Esophagus (tissue), 2 donors: ENCODE results near the gene HERPUD1. TPM values are rescaled to one million over a fixed set of nuclear protein-coding genes. Genes with fewer than 3 reads are reported as not detected.

Source experiments
- H3K27ac ChIP-seq, 2 donors: one replicate each; pipeline ENCODE4 v1.5.1; 2013; ENCODE audit warnings: low read depth in 2 of 2, mild to moderate bottlenecking in 2 of 2, inconsistent platforms in 1 of 2, low read length in 1 of 2, moderate library complexity in 1 of 2
- H3K27me3 ChIP-seq, 2 donors: one replicate each; pipeline ENCODE4 v1.6.1; 2013; ENCODE audit warnings: low read length in 2 of 2, control low read depth in 1 of 2, mild to moderate bottlenecking in 1 of 2; ENCODE audit not compliant: insufficient read depth in 2 of 2, control insufficient read depth in 1 of 2
- H3K36me3 ChIP-seq, 2 donors: one replicate each; pipeline ENCODE4 v1.6.1; 2013; ENCODE audit warnings: low read length in 1 of 2; ENCODE audit not compliant: control insufficient read depth in 2 of 2, insufficient read depth in 2 of 2
- H3K4me1 ChIP-seq, 2 donors: one replicate each; pipeline ENCODE4 v1.6.1; 2013; ENCODE audit warnings: low read length in 1 of 2; ENCODE audit not compliant: control insufficient read depth in 2 of 2, insufficient read depth in 2 of 2
- H3K4me3 ChIP-seq, 2 donors: one replicate each; pipeline ENCODE4 v1.5.1; 2013; ENCODE audit warnings: low read length in 2 of 2, mild to moderate bottlenecking in 2 of 2, low read depth in 1 of 2, moderate library complexity in 1 of 2
- H3K9me3 ChIP-seq, 2 donors: one replicate each; pipeline ENCODE4 v1.6.1; 2013; ENCODE audit warnings: mild to moderate bottlenecking in 2 of 2, low read depth in 1 of 2, low read length in 1 of 2, moderate library complexity in 1 of 2; ENCODE audit not compliant: control insufficient read depth in 2 of 2, insufficient read depth in 1 of 2
- WGBS, 2 donors: extraction: QIAGEN DNeasy Blood & Tissue Kit; methylation state at CpG; one replicate each; pipeline ENCODE4 v1.1.7; 2013; 5-methylcytosine and 5-hydroxymethylcytosine counted together
- polyA plus RNA-seq, 2 donors: library from polyadenylated mRNA; stranded (reverse); fragments of 200-250 nt; gene quantifications; one replicate each; pipeline ENCODE4 v1.2.3, GENCODE V29; 2013
- donor health status: healthy with polysubstance abuse.
- donor health status: Bipolar disorder and iron deficiency.

The HERPUD1 gene
- polyA plus RNA-seq, 2 donors = 25.6 to 45.4 TPM

DNA sequence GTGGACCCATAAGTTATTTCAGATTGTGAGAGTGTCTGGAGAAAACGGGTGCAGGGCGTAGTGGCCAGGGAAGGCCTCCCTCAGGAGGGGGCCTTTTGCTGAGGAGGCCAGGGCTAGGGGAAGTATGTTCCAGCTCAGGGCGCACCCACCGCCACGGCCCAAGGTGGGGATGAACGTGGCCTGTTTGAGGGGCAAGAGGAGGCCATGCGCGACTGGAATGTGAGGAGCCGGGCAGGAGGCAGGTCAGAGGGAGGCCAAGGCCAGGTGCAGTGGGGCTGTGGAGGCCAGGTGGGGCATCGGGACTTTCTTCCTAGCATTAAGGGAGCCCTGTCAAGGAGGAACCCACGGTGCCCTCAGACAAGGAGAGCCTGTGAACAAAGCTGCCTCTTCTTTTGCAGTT lies 40.3 kb upstream of the HERPUD1 start:
- 70 to 80% methylated on average over 11 of the region's 11 CpGs for WGBS, 2 donors
- Histone ChIP-seq H3K36me3 (no peaks in the 10 kb centered on the region), H3K27me3 (no peaks in the 10 kb centered on the region)

DNA sequence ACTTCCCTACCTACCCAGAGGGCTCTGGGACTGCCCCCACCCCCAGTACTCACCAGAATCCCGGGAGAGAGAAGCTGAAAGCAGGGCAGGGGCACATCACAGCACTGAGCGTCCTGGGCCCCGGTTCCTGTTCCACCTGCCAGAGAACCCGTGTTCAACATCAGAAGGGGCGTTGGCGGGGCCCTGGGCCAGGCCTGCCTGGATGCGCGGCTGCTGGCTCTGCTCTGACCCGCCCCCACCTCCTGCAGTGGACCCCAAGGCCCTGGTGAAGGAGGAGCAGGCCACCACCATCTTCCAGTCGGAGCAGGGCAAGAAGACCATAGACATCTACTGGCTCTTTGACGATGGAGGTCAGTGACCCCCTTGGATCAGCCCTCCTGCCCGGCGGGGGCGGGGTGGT lies 39.2 kb upstream of the HERPUD1 start:
- H3K4me3 ChIP-seq = no peak overlapping the region
- H3K9me3 ChIP-seq = no peaks in the 10 kb centered on the region
- no peaks in the 10 kb centered on the region for H3K27me3 ChIP-seq
- no peak overlapping the region for H3K27ac ChIP-seq
- H3K4me1 ChIP-seq = no peaks in the 10 kb centered on the region
- 89 to 92% methylated on average over 13 to 14 of the region's 14 CpGs for WGBS, 2 donors
- H3K36me3 ChIP-seq = no peaks in the 10 kb centered on the region

More for the DNA sequence above, 40.3 kb upstream of the HERPUD1 start:
- Histone ChIP-seq H3K4me3 (no peak overlapping the region), H3K27ac (no peak overlapping the region), H3K9me3 (no peaks in the 10 kb centered on the region), H3K4me1 (no peaks in the 10 kb centered on the region)

DNA sequence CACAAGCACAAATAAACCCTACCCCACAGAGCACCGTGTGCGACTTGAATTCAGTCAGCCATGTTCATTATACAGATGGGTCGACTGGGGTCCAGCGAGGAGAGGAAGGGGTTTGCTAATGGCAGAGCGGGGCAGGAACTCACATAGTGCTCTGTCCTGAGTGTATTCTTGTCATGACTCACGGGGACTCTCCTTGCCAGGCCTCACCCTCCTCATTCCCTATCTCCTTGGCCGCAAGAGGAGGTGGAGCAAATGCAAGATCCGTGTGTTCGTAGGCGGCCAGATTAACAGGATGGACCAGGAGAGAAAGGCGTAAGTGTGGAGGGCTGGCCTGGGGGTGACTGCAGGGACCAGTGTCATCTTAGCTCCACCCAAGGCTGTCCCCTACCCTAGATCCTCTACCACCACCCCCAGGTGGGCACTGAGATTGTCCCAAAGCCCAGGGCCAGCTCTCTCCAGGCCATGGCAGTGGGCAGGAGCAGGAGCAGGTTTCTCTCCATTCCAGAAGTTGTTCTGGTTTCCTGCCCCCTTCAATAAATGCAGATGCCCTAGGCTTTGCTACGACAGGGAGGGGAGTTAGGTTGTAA lies 37.5 kb upstream of the HERPUD1 start:
- no peaks in the 10 kb centered on the region for H3K9me3 ChIP-seq
- no peaks in the 10 kb centered on the region for H3K4me1 ChIP-seq
- H3K27me3 ChIP-seq = no peaks in the 10 kb centered on the region
- 87 to 89% methylated on average over 12 of the region's 12 CpGs for WGBS, 2 donors
- H3K4me3 ChIP-seq = no peak overlapping the region
- H3K36me3 ChIP-seq = no peaks in the 10 kb centered on the region
- H3K27ac ChIP-seq = no peak overlapping the region

DNA sequence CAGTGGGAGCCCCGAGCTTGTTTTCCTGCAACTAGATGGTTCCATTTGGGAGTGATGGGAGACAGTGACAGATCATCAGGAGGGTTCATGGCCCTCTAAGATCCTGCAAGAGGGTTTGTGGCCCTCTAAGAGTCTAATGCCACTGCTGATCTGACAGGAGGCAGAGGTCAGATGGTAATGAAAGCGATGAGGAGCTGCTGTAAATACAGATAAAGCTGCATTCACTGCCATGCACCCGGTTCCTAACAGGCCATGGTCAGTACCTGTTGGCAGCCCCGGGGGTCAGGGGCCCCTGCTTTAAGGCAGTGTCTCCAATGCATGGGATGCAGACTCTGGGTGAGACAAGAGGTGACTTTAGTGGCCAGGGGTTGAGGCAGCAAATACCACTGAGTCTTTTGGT lies 36.1 kb upstream of the HERPUD1 start:
- no peak overlapping the region for H3K27ac ChIP-seq

DNA sequence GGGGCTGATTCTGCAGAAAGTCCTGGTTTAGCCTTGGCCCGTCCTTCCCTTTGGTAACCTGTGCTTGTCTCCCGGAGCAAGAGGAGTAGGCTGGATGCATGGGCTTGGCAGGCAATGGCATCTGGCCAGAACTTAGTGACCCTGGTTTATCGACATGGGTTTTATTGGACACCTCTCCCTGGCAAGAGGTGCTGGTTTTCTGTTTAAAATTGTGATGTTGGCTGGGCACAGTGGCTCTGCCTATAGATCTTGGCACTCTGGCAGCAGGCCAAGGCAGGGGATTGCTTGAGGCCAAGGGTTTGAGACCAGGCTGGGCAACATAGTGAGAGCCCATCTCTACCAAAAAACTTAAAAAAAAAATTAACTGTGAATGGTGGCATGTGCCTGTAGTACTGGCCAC lies 35.7 kb upstream of the HERPUD1 start:
- no peaks in the 10 kb centered on the region for H3K9me3 ChIP-seq
- no peaks in the 10 kb centered on the region for H3K4me1 ChIP-seq
- no peaks in the 10 kb centered on the region for H3K27me3 ChIP-seq
- H3K4me3 ChIP-seq = no peak overlapping the region
- H3K36me3 ChIP-seq = no peaks in the 10 kb centered on the region
- H3K27ac ChIP-seq = no peak overlapping the region
- 58 to 75% methylated on average over 3 of the region's 3 CpGs for WGBS, 2 donors

More for the DNA sequence above, 36.1 kb upstream of the HERPUD1 start:
- WGBS, 2 donors = 65 to 79% methylated on average over 4 of the region's 4 CpGs
- Histone ChIP-seq H3K36me3 (no peaks in the 10 kb centered on the region), H3K4me3 (no peak overlapping the region), H3K4me1 (no peaks in the 10 kb centered on the region), H3K9me3 (no peaks in the 10 kb centered on the region), H3K27me3 (no peaks in the 10 kb centered on the region)

DNA sequence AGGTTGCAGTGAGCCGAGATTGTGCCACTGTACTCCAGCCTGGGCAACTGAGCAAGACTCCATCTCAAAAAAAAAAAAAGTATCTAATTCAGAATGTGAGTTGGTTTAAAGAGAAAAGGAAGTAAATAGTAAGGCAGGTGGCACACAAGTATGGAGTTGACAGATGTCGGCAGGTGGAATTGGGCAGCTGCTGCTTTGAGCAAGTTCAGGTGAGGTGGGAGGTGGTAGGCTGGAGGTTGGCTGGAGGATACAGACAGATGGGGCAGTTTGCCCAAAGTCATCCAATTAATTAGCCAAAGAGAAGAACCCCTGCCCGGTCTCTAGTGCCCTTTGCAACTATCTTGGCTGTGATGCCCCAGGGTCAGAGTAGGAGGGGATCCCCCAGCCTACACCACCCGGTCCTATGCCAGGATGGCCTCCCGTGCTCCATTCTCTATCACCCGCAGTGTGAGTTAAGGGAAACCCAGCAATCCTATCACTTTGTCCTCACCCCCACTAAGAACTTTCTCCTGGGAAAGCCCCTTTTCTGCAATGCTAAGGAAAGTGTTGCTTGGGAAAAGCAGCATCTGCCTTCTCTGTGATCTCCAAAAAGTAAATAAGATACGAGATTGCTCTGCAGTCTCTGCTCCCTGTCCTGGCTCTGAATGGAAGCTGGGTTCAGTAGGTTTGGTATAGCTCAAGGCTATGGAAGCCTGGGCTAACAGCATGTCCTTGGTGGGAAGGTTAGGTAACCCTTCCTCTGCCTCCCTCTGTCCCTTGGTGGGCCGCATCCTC lies 34.7 kb upstream of the HERPUD1 start:
- no peaks in the 10 kb centered on the region for H3K9me3 ChIP-seq
- H3K27ac ChIP-seq = no peak overlapping the region
- H3K27me3 ChIP-seq = no peaks in the 10 kb centered on the region
- no peak overlapping the region for H3K4me3 ChIP-seq
- H3K4me1 ChIP-seq = peaks cover 0 to 3% of the 10 kb centered on the region in 2 donors
- H3K36me3 ChIP-seq = no peaks in the 10 kb centered on the region
- WGBS, 2 donors = 62 to 75% methylated on average over 8 of the region's 8 CpGs

DNA sequence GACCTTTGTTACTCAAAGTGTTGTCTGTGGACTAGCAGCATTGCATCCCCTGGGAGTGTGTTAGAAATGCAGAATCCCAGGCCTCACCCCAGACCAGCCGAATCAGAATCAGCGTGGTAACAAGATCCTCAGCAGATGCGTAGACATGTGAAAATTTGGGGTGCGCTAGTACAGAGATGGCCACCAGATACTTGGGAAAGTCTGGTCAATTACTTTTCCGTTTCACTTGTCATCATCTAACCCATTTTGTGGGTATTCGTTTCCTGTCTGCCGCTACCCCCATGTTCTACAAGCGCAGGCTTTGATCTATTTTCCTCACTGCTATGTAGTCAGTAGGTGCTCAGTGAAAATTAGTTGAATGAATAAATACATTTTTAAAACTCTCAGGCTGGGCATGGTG lies 33.1 kb upstream of the HERPUD1 start:
- H3K9me3 ChIP-seq = no peaks in the 10 kb centered on the region
- H3K4me1 ChIP-seq = peaks cover 0 to 3% of the 10 kb centered on the region in 2 donors
- H3K4me3 ChIP-seq = no peak overlapping the region
- no peak overlapping the region for H3K27ac ChIP-seq
- H3K36me3 ChIP-seq = no peaks in the 10 kb centered on the region
- no peaks in the 10 kb centered on the region for H3K27me3 ChIP-seq
- WGBS, 2 donors = 84 to 90% methylated on average over 8 of the region's 8 CpGs

DNA sequence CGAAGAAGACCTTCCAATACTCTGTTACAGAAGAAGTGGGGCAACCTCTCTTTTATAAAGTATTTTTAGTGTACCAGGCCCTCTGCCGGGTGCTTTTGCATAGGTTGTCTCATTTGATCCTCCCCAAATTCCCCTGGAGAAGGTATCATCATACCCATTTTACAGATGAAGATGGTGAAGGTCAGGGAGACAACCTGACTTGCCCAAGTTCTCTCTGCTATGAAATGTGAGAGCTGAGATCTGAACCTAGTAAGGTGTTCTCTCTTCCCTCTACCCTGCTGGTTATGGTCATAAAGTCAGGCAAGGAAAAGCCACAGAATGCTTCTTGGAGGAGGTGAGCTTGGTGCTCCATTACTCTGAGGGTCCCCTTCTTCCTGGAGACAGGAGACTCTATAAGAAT lies 28.1 kb upstream of the HERPUD1 start:
- no peak overlapping the region for H3K4me3 ChIP-seq

DNA sequence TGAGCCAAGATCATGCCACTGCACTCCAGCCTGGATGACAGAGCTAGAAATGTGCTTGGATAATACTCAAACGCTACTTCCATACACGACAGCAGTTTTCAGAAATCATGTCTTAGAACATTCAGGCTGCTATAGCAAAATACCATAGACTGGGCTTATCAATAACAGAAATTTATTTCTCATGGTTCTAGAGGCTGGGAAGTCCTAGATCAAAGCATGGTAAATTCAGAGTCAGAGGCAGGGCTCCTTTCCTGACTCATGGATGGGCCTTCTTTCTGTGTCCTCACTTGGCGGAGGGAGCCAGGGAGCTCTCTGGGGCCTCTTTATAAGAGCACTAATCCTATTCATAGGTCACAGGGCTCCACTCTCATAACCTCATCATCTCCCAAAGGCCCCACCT lies 24.5 kb upstream of the HERPUD1 start:
- H3K27ac ChIP-seq = no peak overlapping the region
- 98% methylated on average over 3 of the region's 3 CpGs for WGBS, 2 donors
- H3K36me3 ChIP-seq = no peaks in the 10 kb centered on the region

More for the DNA sequence above, 28.1 kb upstream of the HERPUD1 start:
- Histone ChIP-seq H3K4me1 (peaks cover 0 to 3% of the 10 kb centered on the region in 2 donors), H3K27me3 (no peaks in the 10 kb centered on the region), H3K27ac (no peak overlapping the region), H3K9me3 (no peaks in the 10 kb centered on the region), H3K36me3 (no peaks in the 10 kb centered on the region)
- WGBS, 2 donors = 88 to 100% methylated on average over 2 of the region's 2 CpGs

DNA sequence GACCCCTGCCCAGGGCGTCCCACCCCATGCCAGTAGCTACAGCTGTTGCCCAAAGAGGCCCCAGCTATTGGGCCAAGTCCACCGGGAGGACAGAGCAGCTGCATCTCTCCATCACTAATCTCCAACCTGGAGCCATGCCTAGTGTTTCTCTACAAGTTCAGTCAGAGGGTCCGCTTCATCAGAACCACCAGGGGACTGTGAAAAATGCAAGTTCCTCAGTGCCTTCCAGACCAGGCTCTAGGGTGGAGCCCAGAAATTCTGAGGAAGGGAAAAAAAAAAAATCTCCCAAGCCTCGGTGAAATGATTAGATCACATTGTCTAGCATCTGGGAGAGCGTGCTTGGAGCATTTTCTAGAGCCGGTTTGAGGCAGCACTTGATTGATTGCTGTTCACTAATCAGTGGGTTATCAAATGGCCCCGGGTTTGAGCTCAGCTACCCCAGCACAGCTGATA lies 22.4 kb upstream of the HERPUD1 start:
- Histone ChIP-seq H3K27ac (no peak overlapping the region), H3K36me3 (no peaks in the 10 kb centered on the region), H3K4me3 (no peak overlapping the region), H3K4me1 (peaks cover 0 to 3% of the 10 kb centered on the region in 2 donors), H3K27me3 (no peaks in the 10 kb centered on the region), H3K9me3 (no peaks in the 10 kb centered on the region)
- 47 to 49% methylated on average over 7 of the region's 7 CpGs for WGBS, 2 donors

More for the DNA sequence above, 24.5 kb upstream of the HERPUD1 start:
- H3K27me3 ChIP-seq = no peaks in the 10 kb centered on the region
- no peaks in the 10 kb centered on the region for H3K9me3 ChIP-seq
- no peak overlapping the region for H3K4me3 ChIP-seq
- no peaks in the 10 kb centered on the region for H3K4me1 ChIP-seq
